Astrocyte (in vitro differentiated cells and primary cell): ENCODE data around the gene IPCEF1. TPM values are rescaled to one million over a fixed set of nuclear protein-coding genes. Genes with fewer than 3 reads are reported as not detected.

Experiments
- DNase-seq: peaks from one replicate; pipeline ENCODE4 v3.0.0-alpha.2; 2010; ENCODE audit warnings: low read depth
- FAIRE-seq: peaks from 2 replicates; lab custom pipeline; 2011; peaks lifted over from hg19 to GRCh38; lab: Jason Lieb, UNC
- H2AFZ ChIP-seq: 2 replicates; pipeline ENCODE4 v1.6.0; 2012; ENCODE audit warnings: low read depth, low read length, inconsistent platforms
- H3K27ac ChIP-seq: 2 replicates; pipeline ENCODE4 v1.5.1; 2011; ENCODE audit warnings: low read depth, low read length, inconsistent platforms
- H3K27me3 ChIP-seq: 2 replicates; pipeline ENCODE4 v1.6.0; 2011; ENCODE audit warnings: low read length, inconsistent platforms; ENCODE audit not compliant: insufficient read depth
- H3K36me3 ChIP-seq: 2 replicates; pipeline ENCODE4 v1.5.1; 2011; ENCODE audit warnings: low read length, inconsistent platforms; ENCODE audit not compliant: insufficient read depth
- H3K4me1 ChIP-seq: 2 replicates; pipeline ENCODE4 v1.5.1; 2011; ENCODE audit warnings: low read length, inconsistent platforms; ENCODE audit not compliant: insufficient read depth
- H3K4me2 ChIP-seq: 2 replicates; pipeline ENCODE4 v1.6.0; 2012; ENCODE audit warnings: low read length, inconsistent platforms
- H3K4me3 ChIP-seq: 2 replicates; pipeline ENCODE4 v1.5.1; 2011; ENCODE audit warnings: low read depth, mild to moderate bottlenecking, low read length, inconsistent platforms; ENCODE audit not compliant: insufficient read depth
- H3K79me2 ChIP-seq: 2 replicates; pipeline ENCODE4 v1.6.0; 2012; ENCODE audit warnings: mild to moderate bottlenecking, low read length, inconsistent platforms; ENCODE audit not compliant: insufficient read depth
- H3K9ac ChIP-seq: 2 replicates; pipeline ENCODE4 v1.6.0; 2012; ENCODE audit warnings: mild to moderate bottlenecking, low read length, inconsistent platforms
- H3K9me3 ChIP-seq: 2 replicates; pipeline ENCODE4 v1.5.1; 2012; ENCODE audit warnings: low read depth, mild to moderate bottlenecking, low read length, inconsistent platforms; ENCODE audit not compliant: insufficient read depth
- H4K20me1 ChIP-seq: 2 replicates; pipeline ENCODE4 v1.6.0; 2012; ENCODE audit warnings: low read length, inconsistent platforms; ENCODE audit not compliant: insufficient read depth
- H3K27ac Mint-ChIP-seq: one replicate; pipeline ENCODE4 v1.8.0; 2021; ENCODE audit warnings: mild to moderate bottlenecking, mixed read lengths; ENCODE audit not compliant: unreplicated experiment
- H3K27me3 Mint-ChIP-seq: one replicate; pipeline ENCODE4 v1.8.0; 2021; ENCODE audit warnings: low read depth, mixed read lengths; ENCODE audit not compliant: unreplicated experiment
- H3K36me3 Mint-ChIP-seq: one replicate; pipeline ENCODE4 v1.8.0; 2021; ENCODE audit warnings: low read depth, mixed read lengths; ENCODE audit not compliant: unreplicated experiment
- H3K4me1 Mint-ChIP-seq: one replicate; pipeline ENCODE4 v1.8.0; 2021; ENCODE audit warnings: low read depth, mixed read lengths; ENCODE audit not compliant: unreplicated experiment
- H3K4me3 Mint-ChIP-seq: one replicate; pipeline ENCODE4 v1.8.0; 2021; ENCODE audit warnings: mild to moderate bottlenecking, moderate library complexity, mixed read lengths; ENCODE audit not compliant: unreplicated experiment
- H3K9me3 Mint-ChIP-seq: one replicate; pipeline ENCODE4 v1.8.0; 2021; ENCODE audit warnings: mild to moderate bottlenecking, mixed read lengths; ENCODE audit not compliant: unreplicated experiment
- EZH2 ChIP-seq: IDR thresholded peaks from 2 replicates; pipeline ENCODE4 v1.6.1; 2012; ENCODE audit warnings: mild to moderate bottlenecking, low read length, inconsistent platforms; ENCODE audit not compliant: insufficient read depth
- total RNA-seq: library from RNA; stranded (reverse); gene quantifications from 2 replicates; pipeline ENCODE4 v1.2.1, GENCODE V29; 2021
- TF ChIP-seq, protein P1 (sequence below): IDR thresholded peaks from 2 replicates; pipeline ENCODE4 v1.5.1; 2011; ENCODE audit warnings: low read depth, mild to moderate bottlenecking, inconsistent platforms, low read length, moderate library complexity; ENCODE audit not compliant: insufficient read depth

Gene IPCEF1
- total RNA-seq, 1 donor from 2014 or later: 0.16 TPM

DNA sequence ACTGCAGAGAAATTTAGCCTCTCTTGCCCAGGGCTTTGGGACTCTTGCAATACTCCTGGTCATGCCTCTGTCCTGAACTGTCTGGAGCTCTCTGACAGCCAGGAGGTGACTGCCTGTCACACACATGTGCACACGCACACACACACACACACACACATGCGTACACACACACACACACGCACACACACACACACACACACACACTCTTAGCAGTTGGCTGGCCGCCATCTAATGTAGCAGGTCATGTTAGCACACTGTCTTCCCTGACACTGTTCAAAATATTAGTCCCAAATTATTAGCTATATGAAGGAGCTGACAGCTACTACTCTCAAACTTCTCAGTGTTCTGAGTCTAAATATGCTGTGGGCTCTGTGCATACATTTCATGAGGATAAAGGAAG is 60.9 kb downstream of the IPCEF1 start:
- Histone ChIP-seq H3K9ac (no peak overlapping the region), H3K79me2 (no peaks in the 10 kb centered on the region), H3K4me1 (peaks cover 21% of the 10 kb centered on the region), H3K27me3 (no peaks in the 10 kb centered on the region), H4K20me1 (no peaks in the 10 kb centered on the region), H3K36me3 (no peaks in the 10 kb centered on the region), H3K4me3 (no peak overlapping the region), H3K4me2 (no peak overlapping the region), H3K27ac (no peak overlapping the region), H3K9me3 (no peaks in the 10 kb centered on the region), H2AFZ (no peak overlapping the region)
- no peaks in the 10 kb centered on the region for H3K27me3 Mint-ChIP-seq
- peaks cover 24% of the 10 kb centered on the region for H3K4me1 Mint-ChIP-seq
- H3K4me3 Mint-ChIP-seq: no peak overlapping the region
- H3K9me3 Mint-ChIP-seq: peaks cover 2% of the 10 kb centered on the region
- DNase-seq (no peak), FAIRE-seq (no peak)
- TF ChIP-seq EZH2: no peak
- TF ChIP-seq, protein P1, sequence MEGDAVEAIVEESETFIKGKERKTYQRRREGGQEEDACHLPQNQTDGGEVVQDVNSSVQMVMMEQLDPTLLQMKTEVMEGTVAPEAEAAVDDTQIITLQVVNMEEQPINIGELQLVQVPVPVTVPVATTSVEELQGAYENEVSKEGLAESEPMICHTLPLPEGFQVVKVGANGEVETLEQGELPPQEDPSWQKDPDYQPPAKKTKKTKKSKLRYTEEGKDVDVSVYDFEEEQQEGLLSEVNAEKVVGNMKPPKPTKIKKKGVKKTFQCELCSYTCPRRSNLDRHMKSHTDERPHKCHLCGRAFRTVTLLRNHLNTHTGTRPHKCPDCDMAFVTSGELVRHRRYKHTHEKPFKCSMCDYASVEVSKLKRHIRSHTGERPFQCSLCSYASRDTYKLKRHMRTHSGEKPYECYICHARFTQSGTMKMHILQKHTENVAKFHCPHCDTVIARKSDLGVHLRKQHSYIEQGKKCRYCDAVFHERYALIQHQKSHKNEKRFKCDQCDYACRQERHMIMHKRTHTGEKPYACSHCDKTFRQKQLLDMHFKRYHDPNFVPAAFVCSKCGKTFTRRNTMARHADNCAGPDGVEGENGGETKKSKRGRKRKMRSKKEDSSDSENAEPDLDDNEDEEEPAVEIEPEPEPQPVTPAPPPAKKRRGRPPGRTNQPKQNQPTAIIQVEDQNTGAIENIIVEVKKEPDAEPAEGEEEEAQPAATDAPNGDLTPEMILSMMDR: no peak
- H3K27ac Mint-ChIP-seq: no peak overlapping the region
- no peaks in the 10 kb centered on the region for H3K36me3 Mint-ChIP-seq

DNA sequence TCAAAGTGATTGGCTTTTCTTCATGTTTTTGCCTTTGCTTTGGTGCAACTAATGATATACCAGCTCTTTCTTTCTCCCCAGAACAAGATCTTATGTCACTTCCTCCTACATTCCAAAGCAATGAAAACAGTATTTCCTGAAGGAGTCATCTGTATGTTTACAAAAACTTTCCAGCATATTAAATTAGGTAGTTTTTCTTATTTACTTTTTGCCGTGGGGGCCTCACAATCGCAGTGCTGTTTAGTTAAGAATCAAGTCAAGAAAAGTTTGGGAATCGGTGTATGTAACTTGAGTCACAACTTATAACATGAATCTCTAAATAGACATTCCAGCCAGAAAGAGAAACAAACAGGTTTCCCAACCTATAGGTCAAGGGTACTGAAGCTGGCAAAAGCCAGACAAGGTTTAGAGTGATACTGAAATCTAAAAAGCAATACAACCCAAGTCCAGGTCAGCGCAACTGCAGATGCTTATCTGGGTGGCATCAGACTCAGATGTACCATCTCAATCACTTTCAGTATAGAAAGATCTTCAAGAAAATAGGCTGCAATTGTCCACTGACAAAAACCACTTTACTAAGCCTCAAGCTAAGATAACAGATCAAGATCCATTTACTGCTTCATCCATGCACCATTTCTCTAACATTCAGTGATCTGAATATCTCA is 63.6 kb downstream of the IPCEF1 start:
- Histone ChIP-seq H3K9me3 (no peaks in the 10 kb centered on the region), H3K36me3 (no peaks in the 10 kb centered on the region), H3K27me3 (no peaks in the 10 kb centered on the region), H3K4me2 (peak overlapping the region; percentile 68), H2AFZ (peak overlapping the region; percentile 20), H3K4me3 (peak overlapping the region; percentile 8), H4K20me1 (no peaks in the 10 kb centered on the region), H3K79me2 (no peaks in the 10 kb centered on the region), H3K9ac (peak overlapping the region; percentile 35), H3K27ac (peak overlapping the region; percentile 74), H3K4me1 (peaks cover 20% of the 10 kb centered on the region)
- Mint-ChIP-seq H3K36me3 (peaks cover 2% of the 10 kb centered on the region), H3K9me3 (peaks cover 3% of the 10 kb centered on the region), H3K27ac (peak overlapping the region; percentile 96), H3K27me3 (no peaks in the 10 kb centered on the region), H3K4me1 (peaks cover 30% of the 10 kb centered on the region), H3K4me3 (peak overlapping the region; percentile 2)
- FAIRE-seq (peak; percentile 75), DNase-seq (peak; percentile 77)
- no peak for TF ChIP-seq EZH2
- TF ChIP-seq, protein P1: no peak

DNA sequence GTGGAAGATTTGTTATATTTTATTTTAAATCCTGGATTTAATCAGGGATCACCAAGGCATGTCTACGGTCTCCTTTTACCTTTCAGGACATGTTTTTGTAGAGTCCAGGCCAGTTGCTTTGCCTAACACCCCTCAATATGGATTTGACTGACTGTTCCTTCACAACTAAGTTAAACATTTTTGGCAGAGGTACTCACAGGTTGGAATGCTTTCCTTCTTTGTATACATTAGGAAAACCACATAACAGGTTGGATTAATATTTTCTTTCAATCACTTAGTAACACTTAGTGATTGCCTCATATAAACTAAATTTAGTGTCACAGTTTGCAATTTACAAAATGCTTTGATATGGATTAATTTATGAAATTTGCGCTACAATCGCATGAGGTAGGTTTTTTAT is 64.5 kb downstream of the IPCEF1 start:
- H2AFZ ChIP-seq: no peak overlapping the region
- DNase-seq (peak; percentile 19), FAIRE-seq (no peak)
- peak overlapping the region; percentile 35 for H3K9ac ChIP-seq
- H3K27me3 ChIP-seq: no peaks in the 10 kb centered on the region
- Mint-ChIP-seq H3K9me3 (peaks cover 3% of the 10 kb centered on the region), H3K4me3 (no peak overlapping the region), H3K27me3 (no peaks in the 10 kb centered on the region), H3K27ac (peak overlapping the region; percentile 96), H3K36me3 (peaks cover 2% of the 10 kb centered on the region), H3K4me1 (peaks cover 25% of the 10 kb centered on the region)
- no peaks in the 10 kb centered on the region for H3K79me2 ChIP-seq
- TF ChIP-seq, protein P1: no peak
- TF ChIP-seq EZH2: no peak
- H3K4me2 ChIP-seq: no peak overlapping the region
- no peaks in the 10 kb centered on the region for H3K36me3 ChIP-seq
- no peaks in the 10 kb centered on the region for H4K20me1 ChIP-seq
- H3K27ac ChIP-seq: peak overlapping the region; percentile 74
- H3K4me3 ChIP-seq: no peak overlapping the region
- peaks cover 18% of the 10 kb centered on the region for H3K4me1 ChIP-seq
- H3K9me3 ChIP-seq: no peaks in the 10 kb centered on the region
